Measurements from ENCODE around the gene GPX3. TPM values are rescaled to one million over a fixed set of nuclear protein-coding genes. Genes with fewer than 3 reads are reported as not detected.

Gene GPX3, protein sequence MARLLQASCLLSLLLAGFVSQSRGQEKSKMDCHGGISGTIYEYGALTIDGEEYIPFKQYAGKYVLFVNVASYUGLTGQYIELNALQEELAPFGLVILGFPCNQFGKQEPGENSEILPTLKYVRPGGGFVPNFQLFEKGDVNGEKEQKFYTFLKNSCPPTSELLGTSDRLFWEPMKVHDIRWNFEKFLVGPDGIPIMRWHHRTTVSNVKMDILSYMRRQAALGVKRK
- polyA plus RNA-seq (2011; rRNA removed): 2.8 and 3.8 TPM in 2 replicates
- 0.72 and 1.3 TPM in 2 replicates for polyA minus RNA-seq (2011; rRNA and poly(A)+ RNA removed)

DNA sequence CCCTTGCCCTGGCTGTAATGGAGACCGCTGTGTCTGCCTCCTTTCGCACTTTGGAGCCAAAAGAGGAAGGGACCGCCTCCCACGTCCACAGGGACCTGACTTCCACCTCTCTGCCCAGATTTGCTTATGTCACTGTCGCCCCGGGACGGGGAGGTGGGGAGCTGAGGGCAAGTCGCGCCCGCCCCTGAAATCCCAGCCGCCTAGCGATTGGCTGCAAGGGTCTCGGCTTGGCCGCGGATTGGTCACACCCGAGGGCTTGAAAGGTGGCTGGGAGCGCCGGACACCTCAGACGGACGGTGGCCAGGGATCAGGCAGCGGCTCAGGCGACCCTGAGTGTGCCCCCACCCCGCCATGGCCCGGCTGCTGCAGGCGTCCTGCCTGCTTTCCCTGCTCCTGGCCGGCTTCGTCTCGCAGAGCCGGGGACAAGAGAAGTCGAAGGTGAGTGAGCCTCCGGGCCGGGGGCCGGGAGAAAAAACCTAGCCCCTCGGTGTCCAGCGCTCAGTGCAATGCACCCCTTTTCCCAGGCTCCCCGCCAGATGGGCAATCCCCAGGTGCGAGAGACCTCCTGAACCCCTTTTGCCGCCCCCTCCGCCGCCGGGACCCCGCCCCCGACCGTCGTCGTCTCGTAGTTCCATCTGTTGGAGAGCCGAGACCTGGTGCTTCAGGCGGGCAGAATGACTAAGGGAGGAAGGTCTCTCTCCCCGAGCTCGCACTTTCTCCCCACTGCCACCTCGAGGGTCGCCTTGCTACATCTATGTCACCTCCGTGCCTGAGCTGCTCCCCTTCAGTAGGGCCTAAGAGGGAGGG, at the start of gene GPX3:
TSS of gene GPX3 (plus strand) at position 288 of the 807 bp plus-strand sequence. CDS start at position 352, 64 bp downstream.
- ChIA-PET CTCF (interaction anchor here (1.0 to 2.2 kb wide), 8 partner anchors 10 to 105 kb away, joined by 3 to 9 read pairs (median 5); no protein-coding TSS in a partner anchor), POLR2A (no interaction called here)
- no peaks in the 10 kb centered on the region for H3K36me3 ChIP-seq (ENCODE audit: control insufficient read depth, insufficient read depth, low read length)
- H3K27me3 ChIP-seq (ENCODE audit: control insufficient read depth, insufficient read depth, low read length): no peaks in the 10 kb centered on the region
- peak within 1 kb of the TSS; percentile 30 for H3K4me3 ChIP-seq (ENCODE audit: low read depth, low read length)
- TF ChIP-seq, protein P1, sequence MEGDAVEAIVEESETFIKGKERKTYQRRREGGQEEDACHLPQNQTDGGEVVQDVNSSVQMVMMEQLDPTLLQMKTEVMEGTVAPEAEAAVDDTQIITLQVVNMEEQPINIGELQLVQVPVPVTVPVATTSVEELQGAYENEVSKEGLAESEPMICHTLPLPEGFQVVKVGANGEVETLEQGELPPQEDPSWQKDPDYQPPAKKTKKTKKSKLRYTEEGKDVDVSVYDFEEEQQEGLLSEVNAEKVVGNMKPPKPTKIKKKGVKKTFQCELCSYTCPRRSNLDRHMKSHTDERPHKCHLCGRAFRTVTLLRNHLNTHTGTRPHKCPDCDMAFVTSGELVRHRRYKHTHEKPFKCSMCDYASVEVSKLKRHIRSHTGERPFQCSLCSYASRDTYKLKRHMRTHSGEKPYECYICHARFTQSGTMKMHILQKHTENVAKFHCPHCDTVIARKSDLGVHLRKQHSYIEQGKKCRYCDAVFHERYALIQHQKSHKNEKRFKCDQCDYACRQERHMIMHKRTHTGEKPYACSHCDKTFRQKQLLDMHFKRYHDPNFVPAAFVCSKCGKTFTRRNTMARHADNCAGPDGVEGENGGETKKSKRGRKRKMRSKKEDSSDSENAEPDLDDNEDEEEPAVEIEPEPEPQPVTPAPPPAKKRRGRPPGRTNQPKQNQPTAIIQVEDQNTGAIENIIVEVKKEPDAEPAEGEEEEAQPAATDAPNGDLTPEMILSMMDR (IDR thresholded peaks at IDR 0.05; ENCODE audit: insufficient read depth, low read depth, low read length): no peak
- no peak for DNase-seq (ENCODE audit: low read depth)

DNA sequence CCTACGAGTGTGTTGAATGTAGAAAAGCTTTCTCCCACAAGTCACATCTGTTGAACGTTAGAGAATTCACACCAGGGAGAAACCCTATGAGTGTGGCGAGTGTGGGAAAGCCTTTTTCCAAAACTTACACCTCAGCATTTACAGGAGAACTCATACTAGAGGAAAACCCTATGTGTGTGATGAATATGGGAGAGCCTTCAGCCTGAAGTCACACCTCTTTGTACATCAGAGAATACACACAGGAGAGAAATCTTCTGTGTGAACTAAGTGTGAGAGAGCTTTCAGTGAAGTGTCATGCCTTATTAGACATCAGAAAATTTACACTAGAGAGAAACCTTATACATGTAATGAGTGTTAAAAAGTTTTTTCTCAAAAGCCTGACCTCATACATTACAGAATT, 41.8 kb upstream of the GPX3 start:
- no peak for DNase-seq (ENCODE audit: low read depth)
- Histone ChIP-seq H3K36me3 (ENCODE audit: control insufficient read depth, insufficient read depth, low read length) (no peaks in the 10 kb centered on the region), H3K4me3 (ENCODE audit: low read depth, low read length) (no peak overlapping the region), H3K27me3 (ENCODE audit: control insufficient read depth, insufficient read depth, low read length) (no peaks in the 10 kb centered on the region)
- ChIA-PET POLR2A (no interaction called here), CTCF (no interaction called here)
- TF ChIP-seq, protein P1 (IDR thresholded peaks at IDR 0.05; ENCODE audit: insufficient read depth, low read depth, low read length): no peak

DNA sequence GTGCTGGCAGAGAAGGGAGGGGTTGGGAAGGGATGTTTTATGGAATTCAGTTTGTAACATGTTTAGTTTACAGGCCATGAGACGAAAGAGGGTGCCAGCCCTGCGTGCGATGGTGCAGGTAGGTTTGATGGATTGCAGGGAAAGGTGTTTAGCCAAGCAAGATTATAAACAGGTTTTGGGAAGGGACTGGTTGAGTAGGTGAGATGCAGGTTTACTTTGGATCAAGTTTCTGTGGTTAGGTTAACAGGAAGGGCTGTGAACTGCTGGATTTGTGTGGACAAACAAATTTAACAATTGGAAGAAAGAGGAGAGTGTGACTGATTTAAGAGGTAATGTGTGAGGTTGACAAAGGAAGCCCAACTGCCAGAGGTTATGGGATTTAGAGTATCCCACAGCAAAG, 32.6 kb upstream of the GPX3 start:
- Histone ChIP-seq H3K27me3 (ENCODE audit: control insufficient read depth, insufficient read depth, low read length) (no peaks in the 10 kb centered on the region), H3K36me3 (ENCODE audit: control insufficient read depth, insufficient read depth, low read length) (no peaks in the 10 kb centered on the region), H3K4me3 (ENCODE audit: low read depth, low read length) (no peak overlapping the region)
- TF ChIP-seq, protein P1 (IDR thresholded peaks at IDR 0.05; ENCODE audit: insufficient read depth, low read depth, low read length): no peak
- no peak for DNase-seq (ENCODE audit: low read depth)
- CTCF ChIA-PET: no interaction called here
- POLR2A ChIA-PET: no interaction called here

DNA sequence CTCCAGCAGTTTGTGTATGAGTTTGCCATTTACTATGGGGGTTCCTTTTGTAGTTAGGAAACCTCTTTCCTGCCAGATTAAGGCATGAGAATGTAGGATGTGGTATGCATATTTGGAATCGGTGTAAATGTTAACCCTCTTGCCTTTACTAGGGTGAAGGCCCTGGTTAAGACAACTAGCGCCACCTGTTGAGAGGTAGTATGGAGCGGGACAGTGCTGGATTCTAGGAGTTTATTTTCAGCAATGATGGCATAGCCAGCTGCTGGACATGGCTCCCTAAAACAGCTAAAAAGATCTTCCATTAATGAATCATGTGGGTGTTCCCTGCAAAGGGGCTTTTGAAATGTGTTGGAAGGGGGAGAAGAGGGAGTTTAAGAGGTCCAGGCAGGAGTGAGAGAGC, 30.7 kb upstream of the GPX3 start:
- POLR2A ChIA-PET: no interaction called here
- Histone ChIP-seq H3K36me3 (ENCODE audit: control insufficient read depth, insufficient read depth, low read length) (no peaks in the 10 kb centered on the region), H3K4me3 (ENCODE audit: low read depth, low read length) (no peak overlapping the region), H3K27me3 (ENCODE audit: control insufficient read depth, insufficient read depth, low read length) (no peaks in the 10 kb centered on the region)
- no peak for DNase-seq (ENCODE audit: low read depth)
- CTCF ChIA-PET: interaction anchor here (0.5 to 0.9 kb wide), 4 partner anchors 10 to 125 kb away, joined by 3 to 4 read pairs (median 3); no protein-coding TSS in a partner anchor
- TF ChIP-seq, protein P1 (IDR thresholded peaks at IDR 0.05; ENCODE audit: insufficient read depth, low read depth, low read length): no peak

DNA sequence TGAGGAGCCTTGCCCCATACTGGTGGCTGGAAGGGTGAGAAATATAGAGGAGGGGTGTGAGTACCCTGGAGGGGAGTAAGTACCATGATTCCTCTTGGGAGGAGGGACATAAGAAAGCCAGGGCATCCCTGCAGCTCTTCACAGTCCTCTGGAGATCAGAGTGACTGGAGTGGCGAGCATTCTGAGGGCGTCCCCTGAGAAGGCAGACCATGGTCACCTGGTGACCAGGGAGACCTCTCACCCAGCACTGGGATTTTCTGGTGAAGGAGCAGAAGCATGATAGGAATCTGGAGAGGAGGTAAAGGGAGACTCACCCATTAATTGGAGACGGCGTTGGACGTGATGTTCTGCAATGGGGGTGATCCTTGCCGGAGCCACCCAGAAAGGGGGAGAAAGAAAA, 27.7 kb upstream of the GPX3 start:
- CTCF ChIA-PET: no interaction called here
- TF ChIP-seq, protein P1 (IDR thresholded peaks at IDR 0.05; ENCODE audit: insufficient read depth, low read depth, low read length): no peak

More for the DNA sequence above, 27.7 kb upstream of the GPX3 start:
- Histone ChIP-seq H3K27me3 (ENCODE audit: control insufficient read depth, insufficient read depth, low read length) (no peaks in the 10 kb centered on the region), H3K4me3 (ENCODE audit: low read depth, low read length) (no peak overlapping the region), H3K36me3 (ENCODE audit: control insufficient read depth, insufficient read depth, low read length) (no peaks in the 10 kb centered on the region)
- DNase-seq (ENCODE audit: low read depth): no peak
- POLR2A ChIA-PET: no interaction called here
